CD14-positive monocyte (primary cell): ENCODE measurements around the gene RAB10. TPM values are rescaled to one million over a fixed set of nuclear protein-coding genes. Genes with fewer than 3 reads are reported as not detected.

Source experiments
- DNase-seq, 3 donors: peaks; one replicate each; pipeline ENCODE4 v3.0.0-alpha.2; 2011 to 2022
- H2AFZ ChIP-seq: 2 replicates; pipeline ENCODE4 v1.6.0; 2012; ENCODE audit warnings: mild to moderate bottlenecking, low read depth, low read length, inconsistent platforms; ENCODE audit not compliant: insufficient read depth, poor library complexity, severe bottlenecking
- H3K27ac ChIP-seq, 2 donors: 1 replicate in 1 of 2; 2 replicates in 1 of 2; pipeline ENCODE4 v1.5.1; 2012 to 2013; ENCODE audit warnings: low read length in 2 of 2, control low read depth in 1 of 2, inconsistent platforms in 1 of 2, low read depth in 1 of 2, mild to moderate bottlenecking in 1 of 2
- H3K27me3 ChIP-seq, 2 donors: one replicate each; pipeline versions ENCODE4 v1.6.0 to v1.6.1; 2011 to 2013; ENCODE audit warnings: low read length in 2 of 2; ENCODE audit not compliant: control insufficient read depth in 2 of 2, insufficient read depth in 2 of 2
- H3K36me3 ChIP-seq, 2 donors: replicated peaks in 1 of 2; 1 replicate in 1 of 2; 2 replicates in 1 of 2; pipeline versions ENCODE4 v1.5.1 to v1.6.1; 2012 to 2013; ENCODE audit warnings: low read length in 2 of 2, control low read depth in 1 of 2, inconsistent platforms in 1 of 2, mild to moderate bottlenecking in 1 of 2; ENCODE audit not compliant: insufficient read depth in 2 of 2, control insufficient read depth in 1 of 2
- H3K4me1 ChIP-seq, 2 donors: 1 replicate in 1 of 2; 2 replicates in 1 of 2; pipeline versions ENCODE4 v1.5.1 to v1.6.1; 2012 to 2013; ENCODE audit warnings: low read length in 2 of 2, control low read depth in 1 of 2, inconsistent platforms in 1 of 2, mild to moderate bottlenecking in 1 of 2, moderate library complexity in 1 of 2; ENCODE audit not compliant: insufficient read depth in 2 of 2, control insufficient read depth in 1 of 2
- H3K4me2 ChIP-seq: replicated peaks from 2 replicates; pipeline ENCODE3; 2012; ENCODE audit warnings: low read length, moderate library complexity, mild to moderate bottlenecking; ENCODE audit not compliant: poor library complexity, severe bottlenecking; ENCODE audit errors: extremely low read depth
- H3K4me3 ChIP-seq, 3 experiments: fragments of 200-600 bp in 1 of 3; sonication (generic) in 1 of 3; replicated peaks in 1 of 3; 1 replicate in 2 of 3; 2 replicates in 1 of 3; pipeline ENCODE4 v1.5.1; 2011 to 2013; ENCODE audit warnings: low read length in 3 of 3, mild to moderate bottlenecking in 3 of 3, control low read depth in 2 of 3, low read depth in 2 of 3, inconsistent platforms in 1 of 3, moderate library complexity in 1 of 3
- H3K79me2 ChIP-seq: 2 replicates; pipeline ENCODE4 v1.6.0; 2012; ENCODE audit warnings: mild to moderate bottlenecking, control low read depth, inconsistent platforms, low read length, moderate library complexity; ENCODE audit not compliant: insufficient read depth
- H3K9ac ChIP-seq: 2 replicates; pipeline ENCODE4 v1.6.0; 2017; ENCODE audit warnings: low read length, mild to moderate bottlenecking; ENCODE audit not compliant: insufficient read depth, poor library complexity, severe bottlenecking
- H3K9me3 ChIP-seq, 2 donors: replicated peaks in 1 of 2; 1 replicate in 1 of 2; 2 replicates in 1 of 2; pipeline versions ENCODE4 v1.5.1 to v1.6.1; 2012 to 2013; ENCODE audit warnings: low read length in 2 of 2, control low read depth in 1 of 2; ENCODE audit not compliant: control insufficient read depth in 1 of 2, insufficient read depth in 1 of 2
- H4K20me1 ChIP-seq: 2 replicates; pipeline ENCODE4 v1.6.0; 2012; ENCODE audit warnings: mild to moderate bottlenecking, low read length, control low read depth, moderate library complexity; ENCODE audit not compliant: insufficient read depth
- H3K27ac Mint-ChIP-seq, 7 donors: one replicate each; pipeline ENCODE4 v1.8.0; 2020; ENCODE audit warnings: mild to moderate bottlenecking in 7 of 7, mixed read lengths in 7 of 7, moderate library complexity in 6 of 7, inconsistent platforms in 2 of 7
- H3K27me3 Mint-ChIP-seq, 3 donors: one replicate each; pipeline ENCODE4 v1.8.0; 2021 to 2022; ENCODE audit warnings: low read depth in 3 of 3, mild to moderate bottlenecking in 3 of 3, mixed read lengths in 3 of 3, moderate library complexity in 3 of 3, inconsistent platforms in 1 of 3
- H3K36me3 Mint-ChIP-seq, 2 donors: one replicate each; pipeline ENCODE4 v1.8.0; 2020; ENCODE audit warnings: mixed read lengths in 2 of 2, inconsistent platforms in 1 of 2, mild to moderate bottlenecking in 1 of 2
- H3K4me1 Mint-ChIP-seq: one replicate; pipeline ENCODE4 v1.8.0; 2020; ENCODE audit warnings: mild to moderate bottlenecking, mixed read lengths
- H3K4me3 Mint-ChIP-seq, 2 donors: one replicate each; pipeline ENCODE4 v1.8.0; 2020; ENCODE audit warnings: mild to moderate bottlenecking in 2 of 2, mixed read lengths in 2 of 2, moderate library complexity in 1 of 2
- H3K9me3 Mint-ChIP-seq, 7 donors: one replicate each; pipeline ENCODE4 v1.8.0; 2020 to 2022; ENCODE audit warnings: mixed read lengths in 7 of 7, mild to moderate bottlenecking in 6 of 7, moderate library complexity in 6 of 7, inconsistent platforms in 2 of 7
- WGBS: methylation state at CpG from one replicate; pipeline ENCODE4 v1.1.5; 2013; ENCODE audit warnings: missing lambda C conversion rate; ENCODE audit not compliant: insufficient coverage; 5-methylcytosine and 5-hydroxymethylcytosine counted together
- intact Hi-C, 2 donors: fragments of 100-400 bp; cut with micrococcal nuclease; formaldehyde crosslinking; loops; one replicate each; pipeline versions ENCODE4 v1.15.0 to v1.15.1; 2023
- polyA plus RNA-seq, 3 donors: library from polyadenylated mRNA; depleted of rRNA in 1 of 3; unstranded in 2 of 3; stranded (reverse) in 1 of 3; fragments of 300-500 nt in 2 of 3; fragments of >200 nt in 1 of 3; fragmentation: Illumina TruSeq in 2 of 3; gene quantifications; 1 replicate in 2 of 3; 2 replicates in 1 of 3; pipeline ENCODE4 v1.2.3, GENCODE V29; 2012 to 2021
- TF ChIP-seq, protein P1 (sequence below): fragments of 200-600 bp; IDR thresholded peaks from one replicate; pipeline ENCODE4 v1.8.0; 2022; ENCODE audit warnings: antibody characterized with exemption, mild to moderate bottlenecking

The RAB10 gene
- polyA plus RNA-seq, 3 donors, result 38.6 to 258 (median 202) TPM

DNA sequence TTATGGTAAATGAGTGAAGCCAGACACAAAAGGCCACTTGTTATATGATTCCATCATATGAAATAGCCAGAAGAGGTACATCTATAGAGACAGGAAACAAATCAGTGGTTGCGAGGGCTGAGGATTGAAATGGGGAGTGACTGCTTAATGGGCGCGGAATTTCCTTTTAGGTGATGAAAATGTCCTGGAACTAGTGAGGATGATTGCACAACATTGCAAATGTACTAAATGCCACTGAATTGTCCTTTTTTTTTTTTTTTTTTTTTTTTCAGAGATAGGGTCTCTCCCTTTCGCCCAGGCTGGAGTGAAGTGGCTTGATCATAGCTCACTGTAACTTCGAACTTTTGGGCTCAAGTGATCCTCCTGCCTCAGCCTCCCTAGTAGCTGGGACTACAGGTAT is 123.7 kb downstream of the RAB10 start:
- peak overlapping the region in 1 of 7 donors; percentile 37 for H3K27ac Mint-ChIP-seq
- no peak overlapping the region for H2AFZ ChIP-seq
- peaks cover 0 to 6% (median 4%) of the 10 kb centered on the region in 3 donors for H3K27me3 Mint-ChIP-seq
- H3K27ac ChIP-seq, result no peak overlapping the region
- H3K36me3 ChIP-seq, result no peaks in the 10 kb centered on the region
- no CpG with 5 or more reads among the region's 5 CpGs for WGBS
- peaks cover 0 to 15% (median 7%) of the 10 kb centered on the region in 7 donors for H3K9me3 Mint-ChIP-seq
- H4K20me1 ChIP-seq, result no peaks in the 10 kb centered on the region
- no peaks in the 10 kb centered on the region for H3K9me3 ChIP-seq
- no peaks in the 10 kb centered on the region for H3K79me2 ChIP-seq
- H3K4me1 Mint-ChIP-seq, result no peaks in the 10 kb centered on the region
- H3K27me3 ChIP-seq, result no peaks in the 10 kb centered on the region
- DNase-seq, result no peak
- H3K4me1 ChIP-seq, result no peaks in the 10 kb centered on the region
- H3K4me2 ChIP-seq, result no peak overlapping the region
- H3K36me3 Mint-ChIP-seq, result no peaks in the 10 kb centered on the region
- TF ChIP-seq, protein P1, sequence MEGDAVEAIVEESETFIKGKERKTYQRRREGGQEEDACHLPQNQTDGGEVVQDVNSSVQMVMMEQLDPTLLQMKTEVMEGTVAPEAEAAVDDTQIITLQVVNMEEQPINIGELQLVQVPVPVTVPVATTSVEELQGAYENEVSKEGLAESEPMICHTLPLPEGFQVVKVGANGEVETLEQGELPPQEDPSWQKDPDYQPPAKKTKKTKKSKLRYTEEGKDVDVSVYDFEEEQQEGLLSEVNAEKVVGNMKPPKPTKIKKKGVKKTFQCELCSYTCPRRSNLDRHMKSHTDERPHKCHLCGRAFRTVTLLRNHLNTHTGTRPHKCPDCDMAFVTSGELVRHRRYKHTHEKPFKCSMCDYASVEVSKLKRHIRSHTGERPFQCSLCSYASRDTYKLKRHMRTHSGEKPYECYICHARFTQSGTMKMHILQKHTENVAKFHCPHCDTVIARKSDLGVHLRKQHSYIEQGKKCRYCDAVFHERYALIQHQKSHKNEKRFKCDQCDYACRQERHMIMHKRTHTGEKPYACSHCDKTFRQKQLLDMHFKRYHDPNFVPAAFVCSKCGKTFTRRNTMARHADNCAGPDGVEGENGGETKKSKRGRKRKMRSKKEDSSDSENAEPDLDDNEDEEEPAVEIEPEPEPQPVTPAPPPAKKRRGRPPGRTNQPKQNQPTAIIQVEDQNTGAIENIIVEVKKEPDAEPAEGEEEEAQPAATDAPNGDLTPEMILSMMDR, result no peak
- H3K4me3 ChIP-seq, result no peak overlapping the region
- intact Hi-C loops, result no loop called here
- no peak overlapping the region for H3K4me3 Mint-ChIP-seq
- H3K9ac ChIP-seq, result no peak overlapping the region

DNA sequence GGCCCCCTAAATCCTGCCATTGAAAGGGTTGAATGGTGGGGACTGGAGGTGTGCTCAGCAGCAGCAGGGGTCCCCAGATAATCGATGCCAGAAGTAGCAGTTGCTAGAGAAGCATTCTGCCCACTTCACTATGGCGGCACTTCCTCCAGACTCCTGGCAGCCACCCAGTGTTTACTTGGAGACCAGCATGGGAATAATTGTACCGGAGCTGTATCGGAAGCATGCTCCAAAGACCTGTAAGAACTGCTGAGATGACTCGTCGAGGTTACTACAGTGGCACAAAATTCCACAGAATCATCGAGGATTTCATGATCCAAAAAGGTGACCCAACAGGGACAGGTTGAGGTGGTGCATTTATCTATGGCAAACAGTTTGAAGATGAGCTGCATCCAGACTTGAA is 128.0 kb downstream of the RAB10 start:
- Histone ChIP-seq H3K9me3 (no peaks in the 10 kb centered on the region), H3K4me2 (no peak overlapping the region), H4K20me1 (no peaks in the 10 kb centered on the region), H2AFZ (no peak overlapping the region), H3K4me1 (no peaks in the 10 kb centered on the region), H3K4me3 (no peak overlapping the region), H3K36me3 (no peaks in the 10 kb centered on the region), H3K79me2 (no peaks in the 10 kb centered on the region), H3K27me3 (no peaks in the 10 kb centered on the region), H3K9ac (no peak overlapping the region), H3K27ac (no peak overlapping the region)
- DNase-seq, result no peak
- TF ChIP-seq, protein P1, result no peak
- intact Hi-C loops, result no loop called here
- no peaks in the 10 kb centered on the region for H3K36me3 Mint-ChIP-seq
- H3K4me3 Mint-ChIP-seq, result no peak overlapping the region
- 98% methylated on average over 7 of the region's 7 CpGs for WGBS
- H3K27ac Mint-ChIP-seq, result no peak overlapping the region
- peaks cover 0 to under 1% (median 0%) of the 10 kb centered on the region in 7 donors for H3K9me3 Mint-ChIP-seq
- peaks cover 0 to 8% (median 3%) of the 10 kb centered on the region in 3 donors for H3K27me3 Mint-ChIP-seq
- H3K4me1 Mint-ChIP-seq, result no peaks in the 10 kb centered on the region
